HepG2 (cell line): ENCODE measurements around the gene GMEB2. TPM values are rescaled to one million over a fixed set of nuclear protein-coding genes. Genes with fewer than 3 reads are reported as not detected.

ENCODE experiments used
- HDAC1 ChIP-seq: sonication (generic); formaldehyde crosslinking; IDR thresholded peaks from 2 replicates; pipeline ENCODE4 v1.5.1; 2020; ENCODE audit warnings: mild to moderate bottlenecking, missing genetic modification reagents
- SRY ChIP-seq: sonication (generic); formaldehyde crosslinking; IDR thresholded peaks from 2 replicates; pipeline ENCODE4 v1.8.0; 2022; ENCODE audit warnings: mild to moderate bottlenecking, missing genetic modification reagents
- USF2 ChIP-seq, 2 experiments: sonication (generic) in 1 of 2; formaldehyde crosslinking in 1 of 2; IDR thresholded peaks; 2 replicates each; pipeline versions ENCODE4 v1.5.1 to v1.6.1; 2011 to 2020; ENCODE audit warnings: borderline replicate concordance in 1 of 2, low read depth in 1 of 2, low read length in 1 of 2, mild to moderate bottlenecking in 1 of 2, missing genetic modification reagents in 1 of 2, moderate library complexity in 1 of 2
- ZBTB40 ChIP-seq, 2 experiments: fragments of 450-650 bp in 1 of 2; sonication (generic) in 1 of 2; formaldehyde crosslinking in 1 of 2; IDR thresholded peaks; 2 replicates each; pipeline versions ENCODE4 v1.6.1 to v1.8.0; 2016 to 2022; ENCODE audit warnings: antibody characterized with exemption in 1 of 2, mild to moderate bottlenecking in 1 of 2, missing genetic modification reagents in 1 of 2
- ZHX1 ChIP-seq: sonication (generic); formaldehyde crosslinking; IDR thresholded peaks from 2 replicates; pipeline ENCODE4 v1.8.1; 2022; ENCODE audit warnings: low read depth, mild to moderate bottlenecking, missing genetic modification reagents
- ZNF263 ChIP-seq: sonication (generic); formaldehyde crosslinking; IDR thresholded peaks from 2 replicates; pipeline ENCODE4 v1.4.0; 2020; ENCODE audit warnings: missing genetic modification reagents
- ZNF687 ChIP-seq: sonication (generic); formaldehyde crosslinking; IDR thresholded peaks from 2 replicates; pipeline ENCODE4 v1.5.1; 2020; ENCODE audit warnings: mild to moderate bottlenecking, missing genetic modification reagents, moderate library complexity
- polyA plus RNA-seq, 8 experiments: library from polyadenylated mRNA; depleted of rRNA in 3 of 8; stranded (reverse) in 7 of 8; unstranded in 1 of 8; fragments of >200 nt; fragmentation: Illumina TruSeq in 4 of 8; extraction: Trizol in 4 of 8; gene quantifications; 2 replicates each; pipeline versions ENCODE4 v1.2.1 to v1.2.3, GENCODE V29; 2011 to 2016; ENCODE audit warnings: low read depth in 4 of 8, missing spikeins in 1 of 8, mixed read lengths in 1 of 8; ENCODE audit not compliant: insufficient read depth in 1 of 8
- total RNA-seq, 5 experiments: library from RNA; depleted of rRNA; stranded (reverse); fragments of >200 nt; fragmentation: Illumina TruSeq; extraction: Trizol; gene quantifications; 2 replicates each; pipeline ENCODE4 v1.2.3, GENCODE V29; 2016; ENCODE audit warnings: low read depth in 1 of 5

Gene GMEB2
- total and polyA plus RNA-seq, 2 of the 13 experiments (the other 11 are each of a cell fraction or from before 2014, with no cell fraction given) = 10.6 to 12.4 TPM

GRCh38 chr20:63540417-63541186 is 86.3 kb downstream of the GMEB2 start (continued):
- TF ChIP-seq ZBTB40 (IDR thresholded peaks at IDR 0.05) = no peak
- TF ChIP-seq ZBTB40 (CRISPR knock-in tag; IDR thresholded peaks at IDR 0.05) = peak; percentile 21; the same call in 1 of the 2 replicates
- peak; percentile 77 for TF ChIP-seq ZNF687 (CRISPR knock-in tag)
- 0 out of 2 replicates have a peak, but pooled peaks have one; percentile 24 for TF ChIP-seq HDAC1 (CRISPR knock-in tag)
- TF ChIP-seq ZNF263 = 0 out of 2 replicates have a peak, but pooled peaks have one; percentile 24
- TF ChIP-seq USF2 (IDR thresholded peaks at IDR 0.05; ENCODE audit: low read depth, low read length) = peak; percentile 38; the same call in 1 of the 2 replicates
- peak; percentile 56; the same call in 1 of the 2 replicates for TF ChIP-seq USF2 (CRISPR knock-in tag; IDR thresholded peaks at IDR 0.05; ENCODE audit: borderline replicate concordance)
- TF ChIP-seq SRY (CRISPR knock-in tag) = peak; percentile 28; the same call in 1 of the 2 replicates
- TF ChIP-seq ZHX1 (CRISPR knock-in tag) = no peak
